Liver (tissue), 2 donors: ENCODE measurements around the gene PHC3.

ENCODE experiments used
- CTCF ChIP-seq: fragments of 150-350 bp; IDR thresholded peaks from 2 replicates; pipeline ENCODE4 v1.5.1; 2017; ENCODE audit warnings: improper control_type of control experiment, low read depth, low read length; ENCODE audit not compliant: missing input control
- YY1 ChIP-seq: IDR thresholded peaks from 2 replicates; pipeline ENCODE4 v1.6.1; 2016; ENCODE audit warnings: antibody characterized with exemption, mild to moderate bottlenecking
- TF ChIP-seq, protein P1 (sequence below): IDR thresholded peaks from 2 replicates; pipeline ENCODE4 v1.6.1; 2016; ENCODE audit warnings: antibody characterized with exemption
- donor health status: healthy.

DNA sequence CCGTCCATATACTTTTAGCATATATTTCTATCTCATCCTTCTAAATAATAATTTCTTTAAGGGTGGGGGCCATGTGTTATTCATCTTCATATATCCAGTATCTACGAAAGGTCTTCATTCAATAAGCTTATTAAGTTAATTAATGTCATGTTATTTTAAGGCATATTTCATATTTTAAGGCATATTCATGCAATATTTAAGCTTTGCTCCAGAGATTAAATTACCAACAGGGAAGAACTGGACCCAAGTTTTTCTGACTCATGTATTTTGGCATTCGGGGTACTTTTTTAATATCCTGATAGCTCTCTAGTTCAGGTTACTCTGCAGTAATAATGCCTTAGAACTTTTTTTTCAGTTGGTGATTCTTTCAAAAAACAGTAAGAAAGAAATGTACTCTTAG, 27.4 kb downstream of the PHC3 start:
- TF ChIP-seq CTCF (no peak), YY1 (no peak)
- TF ChIP-seq, protein P1, sequence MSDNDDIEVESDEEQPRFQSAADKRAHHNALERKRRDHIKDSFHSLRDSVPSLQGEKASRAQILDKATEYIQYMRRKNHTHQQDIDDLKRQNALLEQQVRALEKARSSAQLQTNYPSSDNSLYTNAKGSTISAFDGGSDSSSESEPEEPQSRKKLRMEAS, result no peak
